K562 (cell line): ENCODE data around the gene FLII. TPM values are rescaled to one million over a fixed set of nuclear protein-coding genes. Genes with fewer than 3 reads are reported as not detected.

Source experiments
- ATAC-seq: fragments of 200-7000 bp; cut with Tn5 transposase; 3 replicates; pipeline ENCODE4 v1.9.1; 2020; ENCODE audit warnings: moderate library complexity
- BruUV-seq: library from RNA; stranded (reverse); fragments of 400-500 nt; replicated peaks from 2 replicates; lab custom pipeline; 2021; lab: Mats Ljungman, UMichigan
- CTCF ChIA-PET: fragments of 300-600 bp; formaldehyde crosslinking; extraction: SDS; loops from one replicate; lab custom pipeline; 2021; ENCODE audit warnings: low intra/inter-chr PET ratio; lab: Yijun Ruan, JAX
- POLR2A ChIA-PET: fragments of 300-600, 350-650 bp; sonication (Branson Sonifier 250); formaldehyde crosslinking; extraction: SDS; loops from one replicate; lab custom pipeline; 2021; ENCODE audit warnings: antibody characterized with exemption, inconsistent platforms; lab: Yijun Ruan, JAX
- DNase-seq, 4 experiments: peaks; one replicate each; pipeline versions ENCODE4 v3.0.0 to v3.0.0-alpha.2; 2011 to 2018; ENCODE audit warnings: low spot score in 3 of 4, mixed read lengths in 3 of 4; ENCODE audit errors: extremely low read depth in 1 of 4
- FAIRE-seq: peaks from 2 replicates; lab custom pipeline; 2011; peaks lifted over from hg19 to GRCh38; lab: Jason Lieb, UNC
- H2AFZ ChIP-seq: 2 replicates; pipeline ENCODE4 v1.6.0; 2011; ENCODE audit warnings: low read depth, low read length, control low read depth, inconsistent platforms
- H3K27ac ChIP-seq: fragments of 200-600 bp; 3 replicates; pipeline ENCODE4 v1.8.0; 2011; ENCODE audit warnings: low read depth, mild to moderate bottlenecking, control low read depth, inconsistent platforms, low read length, moderate library complexity, mixed read lengths; ENCODE audit errors: extremely low read depth
- H3K27me3 ChIP-seq, 2 experiments: fragments of 300-600 bp in 1 of 2; 2 replicates in 1 of 2; 3 replicates in 1 of 2; pipeline versions ENCODE4 v1.6.0 to v1.8.0; 2011; ENCODE audit warnings: inconsistent platforms in 2 of 2, low read length in 2 of 2, mild to moderate bottlenecking in 1 of 2, mixed read lengths in 1 of 2, moderate library complexity in 1 of 2; ENCODE audit not compliant: control insufficient read depth in 2 of 2, insufficient read depth in 2 of 2
- H3K36me3 ChIP-seq: fragments of 300-600 bp; 3 replicates; pipeline ENCODE4 v1.8.0; 2011; ENCODE audit warnings: mild to moderate bottlenecking, low read length, inconsistent platforms; ENCODE audit not compliant: control insufficient read depth, insufficient read depth
- H3K4me1 ChIP-seq, 2 experiments: fragments of 200-600 bp in 1 of 2; replicated peaks in 1 of 2; 2 replicates in 1 of 2; 3 replicates in 1 of 2; pipeline versions ENCODE4 v1.5.1 to v1.8.0; 2011; ENCODE audit warnings: inconsistent platforms in 2 of 2, low read length in 2 of 2, mild to moderate bottlenecking in 1 of 2, mixed read lengths in 1 of 2, moderate library complexity in 1 of 2; ENCODE audit not compliant: control insufficient read depth in 2 of 2, insufficient read depth in 2 of 2
- H3K4me2 ChIP-seq: 2 replicates; pipeline ENCODE4 v1.6.1; 2011; ENCODE audit warnings: low read length, control low read depth, inconsistent platforms, mixed read lengths; ENCODE audit not compliant: insufficient read depth
- H3K4me3 ChIP-seq: fragments of 200-600 bp; sonication (generic), shearing (Covaris generic); 2 replicates; pipeline ENCODE4 v1.5.1; 2016; ENCODE audit warnings: control low read depth, inconsistent platforms
- H3K79me2 ChIP-seq: fragments of 200-600 bp; 3 replicates; pipeline ENCODE4 v1.8.0; 2011; ENCODE audit warnings: low read length, inconsistent platforms; ENCODE audit not compliant: control insufficient read depth, insufficient read depth
- H3K9ac ChIP-seq, 2 experiments: 2 replicates each; pipeline versions ENCODE4 v1.6.0 to v1.6.1; 2011; ENCODE audit warnings: low read depth in 2 of 2, low read length in 2 of 2, control low read depth in 1 of 2, inconsistent platforms in 1 of 2, mild to moderate bottlenecking in 1 of 2, mixed read lengths in 1 of 2; ENCODE audit not compliant: insufficient read depth in 1 of 2
- H3K9me1 ChIP-seq: one replicate; pipeline ENCODE4 v1.6.0; 2011; ENCODE audit warnings: inconsistent platforms, mild to moderate bottlenecking, low read length, moderate library complexity; ENCODE audit not compliant: control insufficient read depth, insufficient read depth
- H3K9me3 ChIP-seq: replicated peaks from 2 replicates; pipeline ENCODE4 v1.5.1; 2011; ENCODE audit warnings: low read depth, low read length, inconsistent platforms; ENCODE audit not compliant: control insufficient read depth, insufficient read depth
- H4K20me1 ChIP-seq: replicated peaks from 2 replicates; pipeline ENCODE4 v1.6.1; 2011; ENCODE audit warnings: low read length, inconsistent platforms, mixed read lengths; ENCODE audit not compliant: control insufficient read depth, insufficient read depth
- BCOR ChIP-seq: fragments of 450-650 bp; IDR thresholded peaks from 2 replicates; pipeline ENCODE4 v1.6.1; 2016
- PRPF4 ChIP-seq: fragments of 200-400 bp; formaldehyde crosslinking; IDR thresholded peaks from one replicate; pipeline ENCODE4 v1.6.1; 2017; ENCODE audit warnings: low read length, low read depth, mild to moderate bottlenecking; ENCODE audit not compliant: insufficient read depth, poor library complexity, severe bottlenecking
- YY1 ChIP-seq, 3 experiments: IDR thresholded peaks; 2 replicates each; pipeline ENCODE4 v1.6.1; 2011; ENCODE audit warnings: low read length in 2 of 3, mild to moderate bottlenecking in 2 of 3, moderate library complexity in 2 of 3, borderline replicate concordance in 1 of 3, control low read depth in 1 of 3, low read depth in 1 of 3; ENCODE audit not compliant: insufficient read depth in 3 of 3, insufficient replicate concordance in 2 of 3, control insufficient read depth in 1 of 3, insufficient read length in 1 of 3; ENCODE audit errors: extremely low read depth in 1 of 3
- ZBTB9 ChIP-seq: fragments of 450-650 bp; formaldehyde crosslinking; IDR thresholded peaks from 2 replicates; pipeline ENCODE4 v1.4.0; 2020; ENCODE audit warnings: mild to moderate bottlenecking, moderate library complexity
- ZNF121 ChIP-seq: sonication (generic); formaldehyde crosslinking; conservative IDR thresholded peaks from 2 replicates; pipeline ENCODE4 v1.8.0; 2022; ENCODE audit warnings: missing genetic modification reagents
- ZNF444 ChIP-seq: fragments of 250-450 bp; sonication (Bioruptor Pico); IDR thresholded peaks from 2 replicates; pipeline ENCODE4 v1.4.0; 2020; ENCODE audit warnings: mild to moderate bottlenecking, moderate library complexity
- WGBS: fragments of 100-300 bp; shearing (Covaris generic); methylation state at CpG from one replicate; pipeline ENCODE4 v1.1.6; 2016; ENCODE audit warnings: low coverage, mixed read lengths; ENCODE audit not compliant: insufficient coverage; ENCODE audit errors: missing lambda C conversion rate; 5-methylcytosine and 5-hydroxymethylcytosine counted together
- in situ Hi-C: fragments of 300-500 bp; cut with MboI; formaldehyde crosslinking; loops from 4 replicates; pipeline ENCODE4 v1.15.0; 2018; ENCODE audit warnings: inconsistent platforms, mixed read lengths
- intact Hi-C: fragments of 100-400 bp; cut with micrococcal nuclease; formaldehyde crosslinking; loops from 2 replicates; pipeline ENCODE4 v1.14.2; 2022
- polyA plus RNA-seq, 8 experiments: library from polyadenylated mRNA; depleted of rRNA in 4 of 8; stranded (reverse) in 5 of 8; unstranded in 3 of 8; fragments of >200 nt; fragmentation: Nextera tagmentation in 2 of 8; fragmentation: Illumina TruSeq in 1 of 8; extraction: Ambion mirVana in 2 of 8; extraction: Trizol in 1 of 8; gene quantifications; 2 replicates each; pipeline versions ENCODE4 v1.2.1 to v1.2.3, GENCODE V29; 2011 to 2014; ENCODE audit warnings: inconsistent platforms in 1 of 8, missing spikeins in 1 of 8
- total RNA-seq, 7 experiments: library from RNA; depleted of rRNA in 6 of 7; stranded (reverse); fragments of >200 nt in 6 of 7; fragmentation: Illumina TruSeq in 2 of 7; extraction: Trizol in 2 of 7; gene quantifications; 2 replicates each; pipeline versions ENCODE4 v1.2.1 to v1.2.3, GENCODE V29; 2011 to 2021; ENCODE audit warnings: low replicate concordance in 1 of 7
- TF ChIP-seq, protein P1 (sequence below): fragments of 250-450 bp; sonication (Bioruptor Pico); IDR thresholded peaks from 2 replicates; pipeline ENCODE4 v1.8.0; 2021; ENCODE audit warnings: mild to moderate bottlenecking, moderate library complexity

Gene FLII
- total and polyA plus RNA-seq, 9 of the 15 experiments (the other 6 are each of a cell fraction or from before 2014, with no cell fraction given), result 11.7 to 126 (median 82.5) TPM

GRCh38 chr17:18195246-18195645, 63.3 kb downstream of the FLII start:
- Histone ChIP-seq H4K20me1 (peaks cover 18% of the 10 kb centered on the region), H3K4me3 (no peak overlapping the region), H3K4me1 (no peaks in the 10 kb centered on the region; a peak in 1 of 5 replicates), H3K9ac (no peak overlapping the region), H3K9me3 (no peaks in the 10 kb centered on the region), H3K9me1 (no peaks in the 10 kb centered on the region)
- ChIA-PET CTCF (no interaction called here), POLR2A (interaction anchor here (1.1 to 1.3 kb wide), 2 partner anchors 8 to 12 kb away, joined by 3 read pairs; partner anchors contain the start of gene ALKBH5)
- FAIRE-seq, result no peak
- TSS peak; percentile 23 for BruUV-seq
- no peak for ATAC-seq
- 89% methylated on average over 4 of the region's 5 CpGs for WGBS
- DNase-seq, result no peak
- TF ChIP-seq ZNF444 (CRISPR knock-in tag) (no peak), ZBTB9 (CRISPR knock-in tag) (no peak), YY1 (IDR thresholded peaks at IDR 0.05; ENCODE audit: borderline replicate concordance in 1 of 3, control insufficient read depth in 1 of 3, extremely low read depth in 1 of 3, insufficient read depth in 3 of 3, insufficient read length in 1 of 3, insufficient replicate concordance in 2 of 3, low read depth in 1 of 3, low read length in 2 of 3) (no peak), PRPF4 (no peak), BCOR (no peak), ZNF121 (CRISPR knock-in tag) (no peak)
- TF ChIP-seq, protein P1, sequence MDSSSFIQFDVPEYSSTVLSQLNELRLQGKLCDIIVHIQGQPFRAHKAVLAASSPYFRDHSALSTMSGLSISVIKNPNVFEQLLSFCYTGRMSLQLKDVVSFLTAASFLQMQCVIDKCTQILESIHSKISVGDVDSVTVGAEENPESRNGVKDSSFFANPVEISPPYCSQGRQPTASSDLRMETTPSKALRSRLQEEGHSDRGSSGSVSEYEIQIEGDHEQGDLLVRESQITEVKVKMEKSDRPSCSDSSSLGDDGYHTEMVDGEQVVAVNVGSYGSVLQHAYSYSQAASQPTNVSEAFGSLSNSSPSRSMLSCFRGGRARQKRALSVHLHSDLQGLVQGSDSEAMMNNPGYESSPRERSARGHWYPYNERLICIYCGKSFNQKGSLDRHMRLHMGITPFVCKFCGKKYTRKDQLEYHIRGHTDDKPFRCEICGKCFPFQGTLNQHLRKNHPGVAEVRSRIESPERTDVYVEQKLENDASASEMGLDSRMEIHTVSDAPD (CRISPR knock-in tag), result no peak
- TF ChIP-seq, all 486 proteins: peak for 0
- no peak overlapping the region for H3K27ac ChIP-seq
- H3K27me3 ChIP-seq, result no peaks in the 10 kb centered on the region
- no peak overlapping the region for H2AFZ ChIP-seq
- peaks cover 82% of the 10 kb centered on the region for H3K36me3 ChIP-seq
- H3K79me2 ChIP-seq, result peaks cover 76% of the 10 kb centered on the region
- intact Hi-C loops, result no loop called here
- H3K4me2 ChIP-seq, result no peak overlapping the region
- in situ Hi-C loops, result no loop called here

Other genes with a start within 250 kb of the FLII start
Only the 7 nearest of the 12 such genes appear.
- gene ALKBH5, start 74.9 kb downstream of the FLII start, total RNA-seq (2014; rRNA removed), result 49.2 and 63.0 TPM in 2 replicates
- 34.6 and 37.5 TPM in 2 replicates for gene ALKBH5, start 74.9 kb downstream of the FLII start, total RNA-seq (2014; rRNA removed; fragmentation: Illumina TruSeq; extraction: Trizol)
- gene ALKBH5, start 74.9 kb downstream of the FLII start, total RNA-seq (2015; rRNA removed; fragmentation: Illumina TruSeq; extraction: Trizol), result 46.6 and 47.4 TPM in 2 replicates
- gene ALKBH5, start 74.9 kb downstream of the FLII start, total RNA-seq (2021), result 70.0 and 73.8 TPM in 2 replicates
- gene ALKBH5, start 74.9 kb downstream of the FLII start, polyA plus RNA-seq (2011; rRNA removed), result 51.7 and 52.6 TPM in 2 replicates
- gene ALKBH5, start 74.9 kb downstream of the FLII start, polyA plus RNA-seq (2014; fragmentation: Illumina TruSeq; extraction: Trizol), result 47.2 and 52.2 TPM in 2 replicates
- gene ALKBH5, start 74.9 kb downstream of the FLII start, polyA plus RNA-seq (2014; fragmentation: Nextera tagmentation; extraction: Ambion mirVana), result 10 to 100 TPM; 11.4 to 18.0 TPM
- gene ALKBH5, start 74.9 kb downstream of the FLII start, polyA plus RNA-seq (2014; rRNA removed), result 38.4 and 48.0 TPM in 2 replicates
- gene LLGL1, start 33.1 kb downstream of the FLII start, total RNA-seq (2014; rRNA removed), result 8.2 and 11.3 TPM in 2 replicates
- 1.4 and 1.7 TPM in 2 replicates for gene LLGL1, start 33.1 kb downstream of the FLII start, total RNA-seq (2014; rRNA removed; fragmentation: Illumina TruSeq; extraction: Trizol)
- 4.0 and 4.2 TPM in 2 replicates for gene LLGL1, start 33.1 kb downstream of the FLII start, total RNA-seq (2015; rRNA removed; fragmentation: Illumina TruSeq; extraction: Trizol)
- 12.4 and 12.9 TPM in 2 replicates for gene LLGL1, start 33.1 kb downstream of the FLII start, total RNA-seq (2021)
- 6.4 and 9.2 TPM in 2 replicates for gene LLGL1, start 33.1 kb downstream of the FLII start, polyA plus RNA-seq (2011; rRNA removed)
- 3.7 and 8.4 TPM in 2 replicates for gene LLGL1, start 33.1 kb downstream of the FLII start, polyA plus RNA-seq (2014; fragmentation: Illumina TruSeq; extraction: Trizol)
- gene LLGL1, start 33.1 kb downstream of the FLII start, polyA plus RNA-seq (2014; fragmentation: Nextera tagmentation; extraction: Ambion mirVana), result under 1 TPM in 1 of 2 experiments, not detected in 1; 0.11 TPM
- 10.7 and 11.9 TPM in 2 replicates for gene LLGL1, start 33.1 kb downstream of the FLII start, polyA plus RNA-seq (2014; rRNA removed)
- gene MIEF2, start 1.9 kb upstream of the FLII start, total RNA-seq (2014; rRNA removed), result 4.0 and 6.4 TPM in 2 replicates
- 0.77 and 1.2 TPM in 2 replicates for gene MIEF2, start 1.9 kb upstream of the FLII start, total RNA-seq (2014; rRNA removed; fragmentation: Illumina TruSeq; extraction: Trizol)
- gene MIEF2, start 1.9 kb upstream of the FLII start, total RNA-seq (2015; rRNA removed; fragmentation: Illumina TruSeq; extraction: Trizol), result 2.4 and 2.8 TPM in 2 replicates
- gene MIEF2, start 1.9 kb upstream of the FLII start, total RNA-seq (2021), result 7.8 and 8.2 TPM in 2 replicates
- gene MIEF2, start 1.9 kb upstream of the FLII start, polyA plus RNA-seq (2011; rRNA removed), result 3.0 and 5.9 TPM in 2 replicates
- gene MIEF2, start 1.9 kb upstream of the FLII start, polyA plus RNA-seq (2014; fragmentation: Illumina TruSeq; extraction: Trizol), result 1.6 and 3.6 TPM in 2 replicates
- gene MIEF2, start 1.9 kb upstream of the FLII start, polyA plus RNA-seq (2014; fragmentation: Nextera tagmentation; extraction: Ambion mirVana), result under 1 TPM; 0.10 to 0.21 TPM
- 3.8 and 4.7 TPM in 2 replicates for gene MIEF2, start 1.9 kb upstream of the FLII start, polyA plus RNA-seq (2014; rRNA removed)
- 25.5 and 33.2 TPM in 2 replicates for gene TOP3A, start 56.3 kb upstream of the FLII start, total RNA-seq (2014; rRNA removed)
- 24.7 and 25.6 TPM in 2 replicates for gene TOP3A, start 56.3 kb upstream of the FLII start, total RNA-seq (2014; rRNA removed; fragmentation: Illumina TruSeq; extraction: Trizol)
- gene TOP3A, start 56.3 kb upstream of the FLII start, total RNA-seq (2015; rRNA removed; fragmentation: Illumina TruSeq; extraction: Trizol), result 27.0 and 30.0 TPM in 2 replicates
- 48.2 and 49.7 TPM in 2 replicates for gene TOP3A, start 56.3 kb upstream of the FLII start, total RNA-seq (2021)
- 18.3 and 23.0 TPM in 2 replicates for gene TOP3A, start 56.3 kb upstream of the FLII start, polyA plus RNA-seq (2011; rRNA removed)
- gene TOP3A, start 56.3 kb upstream of the FLII start, polyA plus RNA-seq (2014; fragmentation: Illumina TruSeq; extraction: Trizol), result 25.8 TPM in 2 replicates
- 1 to 10 TPM; 5.2 to 7.6 TPM for gene TOP3A, start 56.3 kb upstream of the FLII start, polyA plus RNA-seq (2014; fragmentation: Nextera tagmentation; extraction: Ambion mirVana)
- gene TOP3A, start 56.3 kb upstream of the FLII start, polyA plus RNA-seq (2014; rRNA removed), result 16.4 and 22.7 TPM in 2 replicates
- 4.9 and 6.4 TPM in 2 replicates for gene SMCR8, start 56.6 kb upstream of the FLII start, total RNA-seq (2014; rRNA removed)
- 4.9 and 5.3 TPM in 2 replicates for gene SMCR8, start 56.6 kb upstream of the FLII start, total RNA-seq (2014; rRNA removed; fragmentation: Illumina TruSeq; extraction: Trizol)
- 7.2 and 7.5 TPM in 2 replicates for gene SMCR8, start 56.6 kb upstream of the FLII start, total RNA-seq (2015; rRNA removed; fragmentation: Illumina TruSeq; extraction: Trizol)
- gene SMCR8, start 56.6 kb upstream of the FLII start, total RNA-seq (2021), result 7.8 and 8.8 TPM in 2 replicates
- 3.8 and 3.9 TPM in 2 replicates for gene SMCR8, start 56.6 kb upstream of the FLII start, polyA plus RNA-seq (2011; rRNA removed)
- 7.1 and 7.3 TPM in 2 replicates for gene SMCR8, start 56.6 kb upstream of the FLII start, polyA plus RNA-seq (2014; fragmentation: Illumina TruSeq; extraction: Trizol)
- gene SMCR8, start 56.6 kb upstream of the FLII start, polyA plus RNA-seq (2014; fragmentation: Nextera tagmentation; extraction: Ambion mirVana), result under 1 TPM; 0.25 to 0.37 TPM
- 3.2 and 4.3 TPM in 2 replicates for gene SMCR8, start 56.6 kb upstream of the FLII start, polyA plus RNA-seq (2014; rRNA removed)
- 23.3 and 29.8 TPM in 2 replicates for gene SHMT1, start 104.8 kb upstream of the FLII start, total RNA-seq (2014; rRNA removed)
- gene SHMT1, start 104.8 kb upstream of the FLII start, total RNA-seq (2014; rRNA removed; fragmentation: Illumina TruSeq; extraction: Trizol), result 15.7 and 18.0 TPM in 2 replicates
- gene SHMT1, start 104.8 kb upstream of the FLII start, total RNA-seq (2015; rRNA removed; fragmentation: Illumina TruSeq; extraction: Trizol), result 23.9 and 26.5 TPM in 2 replicates
- gene SHMT1, start 104.8 kb upstream of the FLII start, total RNA-seq (2021), result 30.7 and 31.2 TPM in 2 replicates
- gene SHMT1, start 104.8 kb upstream of the FLII start, polyA plus RNA-seq (2011; rRNA removed), result 18.1 and 20.0 TPM in 2 replicates
- gene SHMT1, start 104.8 kb upstream of the FLII start, polyA plus RNA-seq (2014; fragmentation: Illumina TruSeq; extraction: Trizol), result 25.4 and 30.2 TPM in 2 replicates
- gene SHMT1, start 104.8 kb upstream of the FLII start, polyA plus RNA-seq (2014; fragmentation: Nextera tagmentation; extraction: Ambion mirVana), result 1 to 10 TPM; 3.3 to 5.6 TPM
- gene SHMT1, start 104.8 kb upstream of the FLII start, polyA plus RNA-seq (2014; rRNA removed), result 23.9 and 26.1 TPM in 2 replicates
- not detected in 2 replicates for gene EVPLL, start 119.0 kb upstream of the FLII start, total RNA-seq (2014; rRNA removed)
- gene EVPLL, start 119.0 kb upstream of the FLII start, total RNA-seq (2014; rRNA removed; fragmentation: Illumina TruSeq; extraction: Trizol), result not detected in 2 replicates
- not detected in 2 replicates for gene EVPLL, start 119.0 kb upstream of the FLII start, total RNA-seq (2015; rRNA removed; fragmentation: Illumina TruSeq; extraction: Trizol)
- gene EVPLL, start 119.0 kb upstream of the FLII start, total RNA-seq (2021), result not detected in 2 replicates
- gene EVPLL, start 119.0 kb upstream of the FLII start, polyA plus RNA-seq (2011; rRNA removed), result not detected in 2 replicates
- not detected in 2 replicates for gene EVPLL, start 119.0 kb upstream of the FLII start, polyA plus RNA-seq (2014; fragmentation: Illumina TruSeq; extraction: Trizol)
- gene EVPLL, start 119.0 kb upstream of the FLII start, polyA plus RNA-seq (2014; fragmentation: Nextera tagmentation; extraction: Ambion mirVana), result not detected
- not detected in 2 replicates for gene EVPLL, start 119.0 kb upstream of the FLII start, polyA plus RNA-seq (2014; rRNA removed)